ENCODE data around the gene DHX15. TPM values are rescaled to one million over a fixed set of nuclear protein-coding genes. Genes with fewer than 3 reads are reported as not detected.

DHX15 gene
- total and polyA plus RNA-seq, 2 of the 8 experiments (the other 6 are each of a cell fraction or from before 2014, with no cell fraction given): 126 to 286 TPM

GRCh38 chr4:24599275-24599674 is 14.9 kb upstream of the DHX15 start:
- no peaks in the 10 kb centered on the region for H3K79me1 ChIP-seq (ENCODE audit: low read depth, low read length)
- no peak overlapping the region for H2AFZ ChIP-seq (ENCODE audit: low read length)
- H3K23ac ChIP-seq (ENCODE audit: insufficient read length): no peak overlapping the region
- WGBS, 2 experiments (ENCODE audit: extremely low coverage in 1 of 2, insufficient coverage in 1 of 2, insufficient read length in 1 of 2, insufficient replicate concordance in 2 of 2, low coverage in 1 of 2, low lambda C conversion rate in 2 of 2, missing lambda C conversion rate in 1 of 2): 89% methylated on average over 22 of the region's 22 CpGs; no CpG with 5 or more reads in 1 of the 2 experiments
- no peak overlapping the region for H4K5ac ChIP-seq (ENCODE audit: insufficient read length, low read depth, low read length)
- H2BK5ac ChIP-seq (ENCODE audit: low read depth, low read length): no peak overlapping the region
- no peaks in the 10 kb centered on the region for H3K23me2 ChIP-seq (ENCODE audit: low read depth, low read length)
- H4K91ac ChIP-seq (replicated peaks; ENCODE audit: insufficient read length, low read length): no peak overlapping the region
- H3K9me3 ChIP-seq (ENCODE audit: insufficient read depth in 2 of 2, low read depth in 1 of 2, low read length in 1 of 2): peaks cover 0 to 2% of the 10 kb centered on the region in 2 experiments; a peak in 1 of 4 replicates
- no peak overlapping the region for H2BK12ac ChIP-seq (ENCODE audit: low read depth, low read length)
- H3K9ac ChIP-seq (replicated peaks in 1 of 4; ENCODE audit: extremely low read depth in 1 of 4, low read depth in 3 of 4, low read length in 3 of 4): no peak overlapping the region
- DNase-seq (ENCODE audit: low read depth in 1 of 2, low spot score in 2 of 2): no peak
- no peaks in the 10 kb centered on the region for H3K27me3 ChIP-seq (replicated peaks in 1 of 4; ENCODE audit: control insufficient read depth in 3 of 4, extremely low read depth in 1 of 4, insufficient read depth in 3 of 4, low read length in 3 of 4)
- H3K4me2 ChIP-seq (ENCODE audit: insufficient read depth in 1 of 2, low read depth in 2 of 2, low read length in 2 of 2): no peak overlapping the region
- no peak overlapping the region for H2AK5ac ChIP-seq (ENCODE audit: low read depth, low read length)
- H3K14ac ChIP-seq (ENCODE audit: insufficient read length): no peak overlapping the region
- no peak overlapping the region for H3K4ac ChIP-seq (replicated peaks; ENCODE audit: insufficient read length, low read depth, low read length)
- H4K8ac ChIP-seq (ENCODE audit: extremely low read depth, insufficient read depth, low read length): no peak overlapping the region
- H2BK20ac ChIP-seq (ENCODE audit: low read length): no peak overlapping the region
- POLR2A ChIA-PET (ENCODE audit: partially characterized antibody): interaction anchor here (1.0 to 5.4 kb wide), 4 partner anchors 11 to 21 kb away, joined by 3 to 27 read pairs (median 4); partner anchors contain the start of gene DHX15
- H3K18ac ChIP-seq (ENCODE audit: extremely low read depth, low read length): no peak overlapping the region
- H3K36me3 ChIP-seq (ENCODE audit: control insufficient read depth in 2 of 4, insufficient read depth in 4 of 4, low read length in 3 of 4): no peaks in the 10 kb centered on the region
- H4K20me1 ChIP-seq (replicated peaks in 1 of 2; ENCODE audit: control insufficient read depth in 1 of 2, insufficient read depth in 2 of 2, low read length in 2 of 2): no peaks in the 10 kb centered on the region
- FAIRE-seq: no peak
- no peak overlapping the region for H3K4me3 ChIP-seq (ENCODE audit: extremely low read depth in 1 of 4, insufficient read depth in 2 of 4, low read depth in 3 of 4, low read length in 4 of 4)
- no peak for TF ChIP-seq PHF8 (conservative IDR thresholded peaks at IDR 0.05; ENCODE audit: low read depth, low read length)
- no peak overlapping the region for H3K56ac ChIP-seq (replicated peaks; ENCODE audit: insufficient read length, low read depth, low read length)
- H3K27ac ChIP-seq (ENCODE audit: low read depth, low read length): no peak overlapping the region
- CTCF ChIA-PET (ENCODE audit: partially characterized antibody): interaction anchor here (0.7 to 1.2 kb wide), 4 partner anchors 9 to 545 kb away, joined by 3 read pairs; no protein-coding TSS in a partner anchor
- H3K4me1 ChIP-seq (replicated peaks in 1 of 4; ENCODE audit: control insufficient read depth in 3 of 4, insufficient read depth in 4 of 4, low read length in 3 of 4): peaks cover 0 to under 1% (median under 1%) of the 10 kb centered on the region in 4 experiments; a peak in 2 of 7 replicates
- H3K79me2 ChIP-seq (ENCODE audit: control insufficient read depth in 1 of 2, insufficient read depth in 2 of 2, low read length in 2 of 2): no peaks in the 10 kb centered on the region
- H2BK15ac ChIP-seq (ENCODE audit: low read length): no peak overlapping the region
- H2BK120ac ChIP-seq (replicated peaks; ENCODE audit: low read depth, low read length): no peak overlapping the region
